HG03460 (cell line): ENCODE measurements around the gene STAMBPL1.
"Not testable (repeated sequence)": the region's sequence is repeated elsewhere in the genome, so short reads cannot be mapped to it uniquely, and the experiment has no call there.

Source experiments
- ATAC-seq: cut with Tn5 transposase; IDR thresholded peaks from one replicate; pipeline ENCODE4 v1.9.1; 2021; ENCODE audit not compliant: unreplicated experiment

STAMBPL1 gene

GRCh38 chr10:88879534-88880281 lies at the start of gene STAMBPL1:
Gene STAMBPL1, plus strand, starts transcription at chr10:88880245. Its CDS starts 21,464 bp downstream, at chr10:88901709.
- ATAC-seq: peak; percentile 57

DNA sequence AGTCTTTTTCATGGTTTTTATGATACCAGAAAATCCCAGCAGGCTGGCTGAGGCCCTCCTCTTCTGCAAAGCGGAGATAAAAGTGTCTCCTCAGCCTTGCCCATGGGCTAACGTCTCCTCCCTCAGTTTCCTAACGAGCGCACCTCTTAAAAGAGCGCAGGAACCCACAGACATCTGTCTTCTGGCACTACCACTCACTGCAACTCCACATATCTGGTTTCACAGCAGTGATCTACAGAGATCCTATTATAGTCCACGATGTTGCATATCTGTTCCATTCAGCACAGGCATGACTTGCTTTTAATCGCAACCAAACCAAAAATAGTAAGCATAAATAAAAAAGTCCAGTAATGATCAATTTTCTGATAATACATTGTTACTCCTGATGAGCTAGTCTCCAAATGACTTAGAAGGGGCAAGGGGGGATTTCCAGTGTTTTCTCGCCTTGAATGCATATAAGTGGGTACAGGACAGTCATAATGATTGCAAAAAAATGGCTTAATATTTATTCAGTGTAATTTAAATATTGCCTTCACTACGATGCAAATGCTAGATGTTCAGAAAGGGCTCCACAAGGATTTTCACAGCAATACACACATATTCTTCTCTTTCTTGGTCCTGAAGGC lies 49.3 kb upstream of the STAMBPL1 start:
- ATAC-seq: no peak

- no peak for ATAC-seq
These were observed 48.3 kb upstream of the STAMBPL1 start for GRCh38 chr10:88831709-88832108.

DNA sequence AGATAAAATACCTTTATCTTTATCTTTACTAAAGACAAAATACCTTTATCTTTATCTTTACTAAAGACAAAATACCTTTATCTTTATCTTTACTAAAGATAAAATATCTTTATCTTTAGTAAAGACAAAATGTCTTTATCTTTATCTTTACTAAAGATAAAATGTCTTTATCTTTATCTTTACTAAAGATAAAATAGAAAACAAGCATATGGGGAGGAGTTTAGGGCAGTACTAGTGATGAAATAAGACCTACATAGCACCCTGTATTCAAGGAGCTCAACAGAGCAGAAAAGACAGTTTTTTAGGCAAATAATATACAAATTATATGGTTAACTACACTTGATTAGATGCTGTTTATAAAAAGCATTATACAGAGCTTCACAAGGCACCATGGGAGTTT lies 47.7 kb upstream of the STAMBPL1 start:
- no peak for ATAC-seq

- no peak for ATAC-seq
These were observed 46.9 kb upstream of the STAMBPL1 start for GRCh38 chr10:88833156-88833555.

DNA sequence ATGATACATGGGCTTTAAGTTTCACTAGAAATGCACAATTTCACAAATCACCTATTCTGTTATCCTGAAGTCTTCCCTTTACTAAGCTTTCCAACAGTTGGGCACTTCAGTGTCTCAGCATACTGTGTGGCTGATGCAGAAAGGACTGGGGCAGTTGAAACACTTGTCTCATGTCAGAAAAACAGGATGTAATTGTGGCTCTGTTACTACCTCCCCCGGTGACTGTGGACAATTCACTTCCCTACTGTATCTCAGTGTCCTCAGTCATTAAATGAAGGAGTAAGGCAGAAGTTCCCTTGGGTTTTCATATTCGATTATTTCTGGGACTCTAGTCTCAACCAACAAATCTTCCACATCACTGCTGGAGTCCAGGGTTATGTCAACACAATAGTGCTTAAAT lies 46.3 kb upstream of the STAMBPL1 start:
- ATAC-seq: no peak

DNA sequence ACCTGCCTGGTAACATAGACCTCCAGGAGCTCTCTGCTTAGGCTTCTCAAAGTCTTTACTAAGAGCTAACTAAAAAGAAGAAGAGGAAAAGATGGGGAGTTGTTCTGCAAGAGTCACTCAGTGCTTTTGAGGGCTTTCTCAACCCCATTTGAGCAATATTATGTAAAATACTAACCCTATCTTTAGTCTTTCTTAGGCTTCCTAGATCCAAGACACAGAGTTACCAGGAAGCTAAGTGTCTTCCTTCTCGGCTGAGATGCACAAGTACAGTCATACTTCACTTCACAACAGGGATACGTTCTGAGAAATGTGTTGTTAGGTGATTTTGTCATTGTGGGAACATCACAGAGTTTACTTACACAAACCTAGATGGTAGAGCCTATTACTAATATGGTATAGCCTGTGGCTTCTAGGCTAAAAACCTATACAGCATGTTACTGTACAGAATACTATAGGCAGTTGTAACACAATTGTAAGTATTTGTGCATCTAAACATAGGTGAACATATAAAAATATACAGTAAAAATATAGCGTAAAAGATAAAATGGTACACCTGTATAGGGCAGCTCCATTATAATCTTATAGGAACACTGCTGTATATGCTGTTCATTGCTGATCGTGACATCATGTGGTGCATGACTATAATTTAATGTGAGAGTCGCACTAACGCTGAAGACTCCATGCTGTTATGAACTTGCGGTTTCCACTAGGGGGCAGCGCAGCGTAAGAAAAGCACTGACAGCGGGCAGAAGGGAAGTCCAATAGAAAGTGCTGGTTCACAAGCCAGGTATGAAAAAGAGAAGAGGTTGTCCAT lies 44.7 kb upstream of the STAMBPL1 start:
- peak; percentile 85 for ATAC-seq

DNA sequence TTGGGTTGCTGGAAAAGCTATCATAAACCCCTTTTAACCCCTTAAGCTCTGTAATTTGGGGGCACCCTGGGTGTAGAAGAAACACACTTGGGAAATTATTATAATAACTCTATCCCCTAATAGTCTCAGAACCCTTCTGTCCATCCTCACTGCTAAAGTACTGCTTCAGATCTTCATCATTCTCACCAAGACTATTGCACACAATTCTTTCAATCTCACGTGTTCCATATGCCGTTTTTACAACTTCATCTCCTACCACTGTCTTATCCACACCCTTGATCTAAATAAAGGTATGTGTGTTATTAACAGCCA lies 44.2 kb upstream of the STAMBPL1 start:
- ATAC-seq: no peak

GRCh38 chr10:88837632-88838031 lies 42.4 kb upstream of the STAMBPL1 start:
- ATAC-seq: not testable (repeated sequence)

DNA sequence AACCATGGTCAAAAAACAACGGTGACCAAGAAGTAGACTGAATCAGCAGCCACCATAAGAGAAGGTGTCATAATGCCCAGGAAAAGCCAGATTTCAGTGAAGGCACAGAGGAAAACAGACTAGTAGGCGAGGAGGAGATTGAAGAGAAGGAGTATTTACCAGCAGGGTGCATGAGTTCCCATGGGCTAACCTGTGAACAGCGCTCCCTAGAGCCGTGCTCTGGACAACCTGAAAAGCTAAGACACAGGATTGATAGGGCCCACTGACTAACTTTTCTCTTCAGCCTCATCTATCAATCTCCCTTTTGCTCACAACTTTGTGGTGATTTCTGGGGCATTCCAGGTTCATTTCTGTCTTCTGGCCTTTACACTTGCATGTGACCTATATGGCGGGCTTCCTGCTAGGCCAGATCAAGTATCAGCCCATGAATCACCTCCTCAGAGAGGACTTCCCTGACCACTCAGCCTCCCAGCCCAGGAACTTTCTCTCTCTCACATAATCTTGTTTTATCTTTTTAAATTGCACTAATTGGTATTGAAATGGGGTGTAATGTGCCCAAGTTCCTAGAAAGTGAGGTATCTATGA lies 41.2 kb upstream of the STAMBPL1 start:
- no peak for ATAC-seq

- ATAC-seq: no peak
These were observed 39.9 kb upstream of the STAMBPL1 start for GRCh38 chr10:88840104-88840503.

- ATAC-seq: no peak
These were observed 39.2 kb upstream of the STAMBPL1 start for GRCh38 chr10:88840881-88841280.

DNA sequence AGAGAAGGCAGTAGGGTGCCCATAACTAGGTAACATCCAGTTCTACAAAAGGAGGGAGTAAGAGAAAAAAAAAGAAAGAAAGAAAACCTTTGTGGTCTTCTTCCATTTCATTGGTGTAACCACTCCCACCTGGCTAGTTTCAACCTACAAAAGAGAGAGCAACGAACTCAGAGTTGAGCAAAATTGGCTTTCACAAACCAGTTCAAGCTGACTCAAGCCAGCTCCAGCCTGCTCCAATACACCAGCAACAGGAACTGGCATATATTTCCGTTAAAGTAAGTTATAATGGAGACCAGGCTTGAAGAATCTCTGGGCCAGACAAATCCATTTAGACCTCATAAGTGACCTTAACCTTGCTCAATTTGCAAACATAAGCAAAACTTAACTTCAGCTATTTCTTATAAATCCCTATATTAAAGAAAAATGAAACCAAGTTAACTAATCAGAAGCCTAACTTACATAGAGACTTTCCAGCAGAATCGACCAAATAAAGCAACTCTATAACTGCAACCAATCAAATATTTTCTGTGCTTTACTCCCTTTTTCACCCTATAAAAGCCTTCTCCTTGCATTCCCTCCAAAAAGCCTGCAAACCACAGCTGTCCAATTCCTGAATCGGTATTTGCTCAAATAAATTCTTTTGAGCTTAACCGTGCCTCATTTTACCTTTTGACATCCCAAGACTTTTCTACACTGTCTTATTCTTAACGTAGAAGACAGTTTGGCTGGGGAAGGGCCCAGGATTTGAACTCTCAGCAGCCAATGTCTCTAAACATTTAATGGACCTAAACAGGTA lies 38.5 kb upstream of the STAMBPL1 start:
- no peak for ATAC-seq

GRCh38 chr10:88843171-88843570 lies 36.9 kb upstream of the STAMBPL1 start:
- no peak for ATAC-seq

DNA sequence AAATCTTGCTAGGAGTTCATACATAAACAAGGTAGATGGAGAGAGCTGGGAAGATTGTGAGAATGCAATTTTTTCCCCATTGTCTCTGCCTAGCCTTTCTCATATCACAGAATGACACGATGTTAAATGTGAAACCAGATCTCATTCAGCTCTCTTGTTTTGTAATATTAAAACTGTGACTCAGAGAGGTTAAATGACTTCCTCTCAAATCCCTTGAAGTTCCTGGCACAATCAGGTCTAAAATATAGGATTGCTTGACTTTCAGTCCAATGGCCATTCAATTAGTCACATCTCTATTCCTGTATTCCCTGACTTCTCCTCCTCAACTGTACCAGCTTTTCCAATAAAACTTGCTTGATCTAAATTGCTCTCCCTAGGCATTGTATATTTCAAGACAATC lies 31.5 kb upstream of the STAMBPL1 start:
- ATAC-seq: no peak

GRCh38 chr10:88849234-88849633 lies 30.8 kb upstream of the STAMBPL1 start:
- no peak for ATAC-seq

GRCh38 chr10:88850712-88851111 lies 29.3 kb upstream of the STAMBPL1 start:
- no peak for ATAC-seq

DNA sequence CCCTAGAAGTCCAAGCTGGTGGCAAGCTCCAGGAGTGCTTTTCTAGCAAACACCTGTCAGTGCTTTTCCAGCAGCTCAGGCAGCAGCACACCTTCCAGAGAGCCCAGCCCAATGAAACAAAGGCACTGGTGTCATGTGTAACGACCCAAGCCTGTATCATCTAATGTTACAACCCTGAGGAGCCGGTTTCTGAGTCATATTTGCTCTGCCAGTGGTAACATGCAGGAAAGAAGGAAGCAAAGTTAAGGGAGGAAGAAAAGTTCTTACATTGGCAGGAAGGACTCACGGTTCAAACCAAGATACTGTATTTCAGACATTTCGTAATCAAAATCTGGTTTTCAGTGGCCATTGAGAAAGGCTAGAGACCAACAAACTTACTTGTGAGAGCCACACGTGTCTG lies 28.3 kb upstream of the STAMBPL1 start, which contains the start of gene ANKRD22:
Gene ANKRD22, minus strand, starts transcription at position 139 of the 400 bp plus-strand sequence. CDS start 237 bp downstream, outside the sequence.
- ATAC-seq: no peak

DNA sequence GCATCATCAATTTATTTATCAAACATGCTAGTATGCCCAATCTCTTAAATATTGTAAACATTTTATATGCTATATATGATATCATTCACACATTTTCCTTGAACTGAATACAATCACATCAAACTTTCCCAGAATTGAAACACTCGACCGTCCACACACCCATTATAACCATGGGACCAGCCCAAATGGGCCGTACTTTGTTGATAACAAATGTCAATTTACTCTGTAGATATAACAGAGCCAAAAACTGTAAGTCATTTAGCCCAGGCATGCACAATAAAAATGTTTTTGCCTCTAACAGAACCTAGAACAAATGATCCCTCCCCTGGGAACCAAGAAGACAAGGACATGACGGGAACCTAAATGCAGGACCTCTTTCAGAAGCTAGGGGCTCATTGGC lies 27.7 kb upstream of the STAMBPL1 start:
- ATAC-seq: no peak

GRCh38 chr10:88853155-88853881 lies 26.7 kb upstream of the STAMBPL1 start:
- no peak for ATAC-seq
